Nephron progenitor cell (in vitro differentiated cells): ENCODE data around the gene IL23R.

ENCODE experiments used
- DNase-seq: peaks from one replicate; pipeline ENCODE4 v3.0.0; 2021
- H3K27ac Mint-ChIP-seq: 2 replicates; pipeline ENCODE4 v1.8.0; 2021; ENCODE audit warnings: mild to moderate bottlenecking, moderate library complexity, mixed read lengths
- H3K27me3 Mint-ChIP-seq: 2 replicates; pipeline ENCODE4 v1.8.0; 2021; ENCODE audit warnings: mild to moderate bottlenecking, low read depth, mixed read lengths; ENCODE audit not compliant: poor library complexity
- H3K36me3 Mint-ChIP-seq: 2 replicates; pipeline ENCODE4 v1.8.0; 2021; ENCODE audit warnings: low read depth, mixed read lengths
- H3K4me1 Mint-ChIP-seq: 2 replicates; pipeline ENCODE4 v1.8.0; 2021; ENCODE audit warnings: mixed read lengths
- H3K4me3 Mint-ChIP-seq: 2 replicates; pipeline ENCODE4 v1.8.0; 2021; ENCODE audit warnings: mild to moderate bottlenecking, moderate library complexity, mixed read lengths
- H3K9me3 Mint-ChIP-seq: 2 replicates; pipeline ENCODE4 v1.8.0; 2021; ENCODE audit warnings: mild to moderate bottlenecking, moderate library complexity, mixed read lengths
- CTCF ChIP-seq: fragments of 200-600 bp; sonication (generic); IDR thresholded peaks from 2 replicates; pipeline ENCODE4 v1.5.0; 2021; ENCODE audit warnings: antibody characterized with exemption

The IL23R gene

GRCh38 chr1:67175530-67176087, 9.4 kb downstream of the IL23R start:
- Mint-ChIP-seq H3K9me3 (peaks cover 4% of the 10 kb centered on the region), H3K27ac (no peak overlapping the region), H3K4me3 (no peak overlapping the region), H3K4me1 (no peaks in the 10 kb centered on the region), H3K36me3 (no peaks in the 10 kb centered on the region), H3K27me3 (peaks cover 7% of the 10 kb centered on the region)
- TF ChIP-seq CTCF, result no peak
- DNase-seq, result no peak

- DNase-seq, result no peak
- no peak for TF ChIP-seq CTCF
- H3K36me3 Mint-ChIP-seq, result no peaks in the 10 kb centered on the region
- peaks cover 13% of the 10 kb centered on the region for H3K9me3 Mint-ChIP-seq
- H3K27me3 Mint-ChIP-seq, result peaks cover 3% of the 10 kb centered on the region
- no peak overlapping the region for H3K4me3 Mint-ChIP-seq
- H3K27ac Mint-ChIP-seq, result no peak overlapping the region
- H3K4me1 Mint-ChIP-seq, result no peaks in the 10 kb centered on the region
These were observed 18.7 kb downstream of the IL23R start for GRCh38 chr1:67184838-67185421.

GRCh38 chr1:67188137-67188536, 21.9 kb downstream of the IL23R start:
- Mint-ChIP-seq H3K4me1 (no peaks in the 10 kb centered on the region), H3K9me3 (no peaks in the 10 kb centered on the region), H3K36me3 (no peaks in the 10 kb centered on the region), H3K27ac (no peak overlapping the region), H3K27me3 (no peaks in the 10 kb centered on the region), H3K4me3 (no peak overlapping the region)
- no peak for DNase-seq
- no peak for TF ChIP-seq CTCF

- no peak for TF ChIP-seq CTCF
- Mint-ChIP-seq H3K27me3 (no peaks in the 10 kb centered on the region), H3K4me1 (no peaks in the 10 kb centered on the region), H3K27ac (no peak overlapping the region), H3K4me3 (no peak overlapping the region), H3K9me3 (no peaks in the 10 kb centered on the region), H3K36me3 (no peaks in the 10 kb centered on the region)
- no peak for DNase-seq
These were observed 23.7 kb downstream of the IL23R start for GRCh38 chr1:67189953-67190352.

- no peaks in the 10 kb centered on the region for H3K36me3 Mint-ChIP-seq
These were observed 24.2 kb downstream of the IL23R start for GRCh38 chr1:67190410-67190809.

More at GRCh38 chr1:67190410-67190809, 24.2 kb downstream of the IL23R start:
- Mint-ChIP-seq H3K9me3 (no peaks in the 10 kb centered on the region), H3K27me3 (no peaks in the 10 kb centered on the region), H3K4me1 (no peaks in the 10 kb centered on the region), H3K27ac (no peak overlapping the region), H3K4me3 (no peak overlapping the region)
- TF ChIP-seq CTCF, result no peak
- no peak for DNase-seq
